Upper lobe of left lung (tissue), 4 donors: ENCODE data around the gene PTDSS2.

Experiments
- POLR2A ChIP-seq, 4 donors: fragments of 450-650 bp; IDR thresholded peaks; one replicate each; pipeline ENCODE4 v1.5.1; 2016 to 2017; ENCODE audit warnings: antibody characterized with exemption in 4 of 4, mild to moderate bottlenecking in 2 of 4
- POLR2AphosphoS5 ChIP-seq, 2 donors: sonication (generic); formaldehyde crosslinking; IDR thresholded peaks; one replicate each; pipeline ENCODE4 v1.5.1; 2017; ENCODE audit warnings: antibody characterized with exemption in 2 of 2
- TF ChIP-seq, protein P1 (sequence below), 6 experiments: fragments of 450-650 bp in 4 of 6; fragments of 200-600 bp in 2 of 6; sonication (generic) in 2 of 6; IDR thresholded peaks; one replicate each; pipeline ENCODE4 v1.5.1; 2016 to 2019; ENCODE audit warnings: antibody characterized with exemption in 6 of 6

DNA sequence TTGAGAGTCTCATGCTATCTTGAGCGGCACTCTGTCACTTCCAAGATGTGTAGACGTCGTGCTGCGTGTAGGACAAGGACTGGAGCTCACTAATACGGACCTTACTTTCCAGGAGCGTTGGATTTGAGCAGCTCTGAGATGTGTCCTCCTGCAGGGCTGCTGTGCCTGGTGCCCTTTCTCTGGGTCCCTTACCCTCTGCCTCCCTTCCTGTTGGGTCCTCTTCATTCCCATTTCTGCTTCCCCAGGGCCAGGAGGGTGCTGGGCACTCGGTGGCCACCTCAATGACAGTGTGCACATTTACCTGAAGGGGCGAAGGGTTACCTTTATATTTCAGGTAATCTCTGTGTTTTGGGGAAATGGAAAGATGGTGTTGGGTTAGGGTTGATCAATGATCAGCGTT is 4.0 kb downstream of the PTDSS2 start:
- no peak for TF ChIP-seq POLR2AphosphoS5 (IDR thresholded peaks at IDR 0.05)
- TF ChIP-seq POLR2A (IDR thresholded peaks at IDR 0.05) = no peak
- TF ChIP-seq, protein P1, sequence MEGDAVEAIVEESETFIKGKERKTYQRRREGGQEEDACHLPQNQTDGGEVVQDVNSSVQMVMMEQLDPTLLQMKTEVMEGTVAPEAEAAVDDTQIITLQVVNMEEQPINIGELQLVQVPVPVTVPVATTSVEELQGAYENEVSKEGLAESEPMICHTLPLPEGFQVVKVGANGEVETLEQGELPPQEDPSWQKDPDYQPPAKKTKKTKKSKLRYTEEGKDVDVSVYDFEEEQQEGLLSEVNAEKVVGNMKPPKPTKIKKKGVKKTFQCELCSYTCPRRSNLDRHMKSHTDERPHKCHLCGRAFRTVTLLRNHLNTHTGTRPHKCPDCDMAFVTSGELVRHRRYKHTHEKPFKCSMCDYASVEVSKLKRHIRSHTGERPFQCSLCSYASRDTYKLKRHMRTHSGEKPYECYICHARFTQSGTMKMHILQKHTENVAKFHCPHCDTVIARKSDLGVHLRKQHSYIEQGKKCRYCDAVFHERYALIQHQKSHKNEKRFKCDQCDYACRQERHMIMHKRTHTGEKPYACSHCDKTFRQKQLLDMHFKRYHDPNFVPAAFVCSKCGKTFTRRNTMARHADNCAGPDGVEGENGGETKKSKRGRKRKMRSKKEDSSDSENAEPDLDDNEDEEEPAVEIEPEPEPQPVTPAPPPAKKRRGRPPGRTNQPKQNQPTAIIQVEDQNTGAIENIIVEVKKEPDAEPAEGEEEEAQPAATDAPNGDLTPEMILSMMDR (IDR thresholded peaks at IDR 0.05) = no peak
